ENCODE measurements around the gene DUSP10. TPM values are rescaled to one million over a fixed set of nuclear protein-coding genes. Genes with fewer than 3 reads are reported as not detected.

The DUSP10 gene
- total RNA-seq (19.8 and 22.8 TPM in 2 replicates), polyA plus RNA-seq (37.7 and 72.1 TPM in 2 replicates), polyA minus RNA-seq (42.1 and 86.3 TPM in 2 replicates)
- 4.7 TPM for total RNA-seq (2013)

- Histone ChIP-seq H3K36me3 (replicated peaks in 1 of 2; ENCODE audit: control extremely low read depth in 1 of 2, control insufficient read depth in 1 of 2, extremely low read depth in 1 of 2, insufficient read depth in 2 of 2, low read length in 1 of 2) (peaks cover 0 to 12% of the 10 kb centered on the region in 2 experiments), H3K27me3 (replicated peaks in 1 of 4; ENCODE audit: control extremely low read depth in 1 of 4, control insufficient read depth in 3 of 4, insufficient read depth in 4 of 4, low read length in 3 of 4) (no peaks in the 10 kb centered on the region), H3K79me2 (ENCODE audit: control insufficient read depth, insufficient read depth, low read length) (peaks cover 44% of the 10 kb centered on the region), H3K27ac (ENCODE audit: low read length in 2 of 2) (peak within 1 kb of the TSS; percentile 99), H3K4me2 (replicated peaks; ENCODE audit: low read depth, low read length, poor library complexity, severe bottlenecking) (peak within 1 kb of the TSS; percentile 87), H3K4me1 (ENCODE audit: control insufficient read depth in 2 of 2, insufficient read depth in 2 of 2, low read length in 2 of 2) (peaks cover 28 to 42% of the 10 kb centered on the region in 2 donors), H4K20me1 (ENCODE audit: control insufficient read depth, insufficient read depth, low read length, poor library complexity, severe bottlenecking) (peaks cover 15% of the 10 kb centered on the region), H3K4me3 (ENCODE audit: control extremely low read depth in 1 of 5, extremely low read depth in 1 of 5, insufficient read depth in 1 of 5, low read depth in 2 of 5, low read length in 4 of 5) (peak within 1 kb of the TSS; percentile 85 to 94 (median 94)), H3K9ac (ENCODE audit: low read length) (peak within 1 kb of the TSS; percentile 93), H2AFZ (ENCODE audit: insufficient read depth, low read depth, low read length, poor library complexity, severe bottlenecking) (peak within 1 kb of the TSS; percentile 61), H3K9me3 (ENCODE audit: control extremely low read depth in 1 of 3, control insufficient read depth in 2 of 3, insufficient read depth in 1 of 3, low read length in 2 of 3) (no peaks in the 10 kb centered on the region)
- H3K27me3 Mint-ChIP-seq: no peaks in the 10 kb centered on the region
- intact Hi-C loops (cut with micrococcal nuclease): loop anchor here (1.0 to 5.0 kb wide), 7 partner anchors 51 to 970 kb away; partner anchors contain the start of genes AIDA, BROX and HLX
- no peak within 1 kb of the TSS for H3K4me3 Mint-ChIP-seq
- TF ChIP-seq EZH2 (IDR thresholded peaks at IDR 0.05; ENCODE audit: borderline replicate concordance, insufficient read depth, low read depth, low read length, poor library complexity, severe bottlenecking): no peak
- TF ChIP-seq, protein P1, sequence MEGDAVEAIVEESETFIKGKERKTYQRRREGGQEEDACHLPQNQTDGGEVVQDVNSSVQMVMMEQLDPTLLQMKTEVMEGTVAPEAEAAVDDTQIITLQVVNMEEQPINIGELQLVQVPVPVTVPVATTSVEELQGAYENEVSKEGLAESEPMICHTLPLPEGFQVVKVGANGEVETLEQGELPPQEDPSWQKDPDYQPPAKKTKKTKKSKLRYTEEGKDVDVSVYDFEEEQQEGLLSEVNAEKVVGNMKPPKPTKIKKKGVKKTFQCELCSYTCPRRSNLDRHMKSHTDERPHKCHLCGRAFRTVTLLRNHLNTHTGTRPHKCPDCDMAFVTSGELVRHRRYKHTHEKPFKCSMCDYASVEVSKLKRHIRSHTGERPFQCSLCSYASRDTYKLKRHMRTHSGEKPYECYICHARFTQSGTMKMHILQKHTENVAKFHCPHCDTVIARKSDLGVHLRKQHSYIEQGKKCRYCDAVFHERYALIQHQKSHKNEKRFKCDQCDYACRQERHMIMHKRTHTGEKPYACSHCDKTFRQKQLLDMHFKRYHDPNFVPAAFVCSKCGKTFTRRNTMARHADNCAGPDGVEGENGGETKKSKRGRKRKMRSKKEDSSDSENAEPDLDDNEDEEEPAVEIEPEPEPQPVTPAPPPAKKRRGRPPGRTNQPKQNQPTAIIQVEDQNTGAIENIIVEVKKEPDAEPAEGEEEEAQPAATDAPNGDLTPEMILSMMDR (IDR thresholded peaks at IDR 0.05): no peak
- DNase-seq (peak; percentile 100), ATAC-seq (ENCODE audit: low read depth) (peak; percentile 78)
- ChIA-PET POLR2A (interaction anchor here (0.7 to 4.6 kb wide), 15 partner anchors 9 to 971 kb away, joined by 3 to 44 read pairs (median 9); no protein-coding TSS in a partner anchor), CTCF (interaction anchor here (0.5 to 3.2 kb wide), 40 partner anchors 9 to 971 kb away, joined by 3 to 16 read pairs (median 4); partner anchors contain the start of gene HLX)
- no peaks in the 10 kb centered on the region for H3K9me3 Mint-ChIP-seq (ENCODE audit: insufficient read depth)
- no peak within 1 kb of the TSS for H3K27ac Mint-ChIP-seq
- under 1% methylated on average over 41 of the region's 44 CpGs for WGBS (ENCODE audit: insufficient coverage)
- peaks cover 27% of the 10 kb centered on the region for H3K4me1 Mint-ChIP-seq
Observed at GRCh38 chr1:221741703-221742554, at the start of gene DUSP10. TSS of gene DUSP10 (minus strand) at chr1:221742089. CDS start at chr1:221739744, 2,345 bp downstream.

- Histone ChIP-seq H3K36me3 (replicated peaks in 1 of 2; ENCODE audit: control extremely low read depth in 1 of 2, control insufficient read depth in 1 of 2, extremely low read depth in 1 of 2, insufficient read depth in 2 of 2, low read length in 1 of 2) (no peaks in the 10 kb centered on the region), H2AFZ (ENCODE audit: insufficient read depth, low read depth, low read length, poor library complexity, severe bottlenecking) (no peak overlapping the region), H3K4me1 (ENCODE audit: control insufficient read depth in 2 of 2, insufficient read depth in 2 of 2, low read length in 2 of 2) (peaks cover 27 to 28% of the 10 kb centered on the region in 2 donors), H3K4me2 (replicated peaks; ENCODE audit: low read depth, low read length, poor library complexity, severe bottlenecking) (no peak overlapping the region), H3K27ac (ENCODE audit: low read length in 2 of 2) (no peak overlapping the region), H3K9me3 (ENCODE audit: control extremely low read depth in 1 of 3, control insufficient read depth in 2 of 3, insufficient read depth in 1 of 3, low read length in 2 of 3) (no peaks in the 10 kb centered on the region), H3K4me3 (ENCODE audit: control extremely low read depth in 1 of 5, extremely low read depth in 1 of 5, insufficient read depth in 1 of 5, low read depth in 2 of 5, low read length in 4 of 5) (no peak overlapping the region), H3K27me3 (replicated peaks in 1 of 4; ENCODE audit: control extremely low read depth in 1 of 4, control insufficient read depth in 3 of 4, insufficient read depth in 4 of 4, low read length in 3 of 4) (no peaks in the 10 kb centered on the region), H4K20me1 (ENCODE audit: control insufficient read depth, insufficient read depth, low read length, poor library complexity, severe bottlenecking) (no peaks in the 10 kb centered on the region), H3K9ac (ENCODE audit: low read length) (no peak overlapping the region), H3K79me2 (ENCODE audit: control insufficient read depth, insufficient read depth, low read length) (no peaks in the 10 kb centered on the region)
- intact Hi-C loops (cut with micrococcal nuclease): no loop called here
- TF ChIP-seq EZH2 (IDR thresholded peaks at IDR 0.05; ENCODE audit: borderline replicate concordance, insufficient read depth, low read depth, low read length, poor library complexity, severe bottlenecking): no peak
- TF ChIP-seq, protein P1 (IDR thresholded peaks at IDR 0.05): no peak
- WGBS (ENCODE audit: insufficient coverage): 100% methylated on average over 3 of the region's 6 CpGs
- ChIA-PET POLR2A (no interaction called here), CTCF (no interaction called here)
- H3K9me3 Mint-ChIP-seq (ENCODE audit: insufficient read depth): no peaks in the 10 kb centered on the region
- DNase-seq (no peak), ATAC-seq (ENCODE audit: low read depth) (no peak)
- peaks cover 34% of the 10 kb centered on the region for H3K4me1 Mint-ChIP-seq
- H3K27me3 Mint-ChIP-seq: no peaks in the 10 kb centered on the region
- H3K4me3 Mint-ChIP-seq: no peak overlapping the region
- no peak overlapping the region for H3K27ac Mint-ChIP-seq
Observed at GRCh38 chr1:221788466-221788865, 46.6 kb upstream of the DUSP10 start.

Measured in B cell (primary cell).